Right lobe of liver (tissue), 6 donors: ENCODE measurements around the gene LRP11. TPM values are rescaled to one million over a fixed set of nuclear protein-coding genes. Genes with fewer than 3 reads are reported as not detected.
A peak's percentile ranks its signal among the peaks of the same experiment; 100 is the strongest.

ENCODE experiments used
- ATAC-seq, 4 donors: fragments of 200-7000 bp; cut with Tn5 transposase; one replicate each; pipeline ENCODE4 v1.9.1; 2020; ENCODE audit warnings: mild to moderate bottlenecking in 4 of 4, moderate library complexity in 4 of 4
- DNase-seq, 3 donors: peaks; one replicate each; pipeline ENCODE4 v3.0.0-alpha.2; 2020
- H3K27ac ChIP-seq, 3 donors: fragments of 200-600 bp; one replicate each; pipeline ENCODE4 v1.8.0; 2022
- H3K27me3 ChIP-seq, 2 donors: fragments of 200-600 bp; one replicate each; pipeline ENCODE4 v1.8.0; 2022
- H3K36me3 ChIP-seq, 4 donors: fragments of 200-600 bp; sonication (generic) in 1 of 4; one replicate each; pipeline versions ENCODE4 v1.5.1 to v1.8.0; 2017 to 2022; ENCODE audit warnings: control low read depth in 1 of 4
- H3K4me1 ChIP-seq, 4 donors: fragments of 200-600 bp; sonication (generic) in 1 of 4; one replicate each; pipeline versions ENCODE4 v1.5.1 to v1.8.0; 2017 to 2022; ENCODE audit warnings: control low read depth in 1 of 4
- H3K4me3 ChIP-seq, 3 donors: fragments of 200-600 bp; one replicate each; pipeline ENCODE4 v1.8.0; 2022
- H3K9me3 ChIP-seq, 4 donors: fragments of 200-600 bp; sonication (generic) in 1 of 4; one replicate each; pipeline versions ENCODE4 v1.5.1 to v1.8.0; 2017 to 2022; ENCODE audit warnings: control low read depth in 1 of 4
- POLR2A ChIP-seq: fragments of 450-650 bp; IDR thresholded peaks from one replicate; pipeline ENCODE4 v1.6.1; 2017; ENCODE audit warnings: antibody characterized with exemption, mild to moderate bottlenecking
- WGBS: methylation state at CpG from one replicate; pipeline ENCODE4 v1.1.6; 2018; ENCODE audit warnings: low coverage, low lambda C conversion rate; ENCODE audit not compliant: insufficient coverage; ENCODE audit errors: missing lambda C conversion rate; 5-methylcytosine and 5-hydroxymethylcytosine counted together
- intact Hi-C, 2 donors: fragments of 100-400 bp; cut with DNase I; formaldehyde crosslinking; loops; one replicate each; pipeline versions ENCODE4 v1.11.2 to v1.14.1; 2022
- total RNA-seq, 6 experiments: library from RNA; depleted of rRNA in 2 of 6; stranded (reverse); fragments of >200 nt in 2 of 6; fragmentation: NEBNext Ultra II Directional in 3 of 6; extraction: Animal tissue kit (Norgen Biotek cat#: 25700) in 3 of 6; gene quantifications; one replicate each; pipeline versions ENCODE4 v1.1.0 to v1.2.4, GENCODE V29; 2016 to 2023
- TF ChIP-seq, protein P1 (sequence below), 4 donors: fragments of 200-600 bp in 3 of 4; fragments of 450-650 bp in 1 of 4; IDR thresholded peaks; one replicate each; pipeline versions ENCODE4 v1.5.1 to v1.8.0; 2016 to 2022; ENCODE audit warnings: antibody characterized with exemption in 4 of 4, mild to moderate bottlenecking in 2 of 4
- donor health status: DM: no; HTN: yes; CAD: no.
- donor health status: DM: no; HTN: no; CAD: no.
- donor health status: DM: no; HTN: no; CAD: no.
- donor health status: DM: no; HTN: yes; CAD: no.
- donor health status: DM: no; HTN: yes; CAD: no.

Gene LRP11
- total RNA-seq, 6 experiments from 2014 or later: 6.8 to 11.1 (median 9.3) TPM

- no peaks in the 10 kb centered on the region for H3K27me3 ChIP-seq
- no peaks in the 10 kb centered on the region for H3K9me3 ChIP-seq
- intact Hi-C loops: loop anchor here in 1 of 2 donors (5.0 kb wide), 1 partner anchor 88 kb away; the partner anchor contains the start of gene RAET1G
- peak; percentile 74 to 88 (median 84) for ATAC-seq
- no peaks in the 10 kb centered on the region for H3K36me3 ChIP-seq
- DNase-seq: no peak
- TF ChIP-seq, protein P1, sequence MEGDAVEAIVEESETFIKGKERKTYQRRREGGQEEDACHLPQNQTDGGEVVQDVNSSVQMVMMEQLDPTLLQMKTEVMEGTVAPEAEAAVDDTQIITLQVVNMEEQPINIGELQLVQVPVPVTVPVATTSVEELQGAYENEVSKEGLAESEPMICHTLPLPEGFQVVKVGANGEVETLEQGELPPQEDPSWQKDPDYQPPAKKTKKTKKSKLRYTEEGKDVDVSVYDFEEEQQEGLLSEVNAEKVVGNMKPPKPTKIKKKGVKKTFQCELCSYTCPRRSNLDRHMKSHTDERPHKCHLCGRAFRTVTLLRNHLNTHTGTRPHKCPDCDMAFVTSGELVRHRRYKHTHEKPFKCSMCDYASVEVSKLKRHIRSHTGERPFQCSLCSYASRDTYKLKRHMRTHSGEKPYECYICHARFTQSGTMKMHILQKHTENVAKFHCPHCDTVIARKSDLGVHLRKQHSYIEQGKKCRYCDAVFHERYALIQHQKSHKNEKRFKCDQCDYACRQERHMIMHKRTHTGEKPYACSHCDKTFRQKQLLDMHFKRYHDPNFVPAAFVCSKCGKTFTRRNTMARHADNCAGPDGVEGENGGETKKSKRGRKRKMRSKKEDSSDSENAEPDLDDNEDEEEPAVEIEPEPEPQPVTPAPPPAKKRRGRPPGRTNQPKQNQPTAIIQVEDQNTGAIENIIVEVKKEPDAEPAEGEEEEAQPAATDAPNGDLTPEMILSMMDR (IDR thresholded peaks at IDR 0.05): peak; percentile 87 to 94 (median 92)
- no peak for TF ChIP-seq POLR2A
- no peak overlapping the region for H3K4me3 ChIP-seq
- 44% methylated on average over 5 of the region's 5 CpGs for WGBS
- no peak overlapping the region for H3K27ac ChIP-seq
- H3K4me1 ChIP-seq: no peaks in the 10 kb centered on the region
Observed at GRCh38 chr6:149834513-149835481, 29.4 kb downstream of the LRP11 start.

- no peak overlapping the region for H3K27ac ChIP-seq
- DNase-seq (no peak), ATAC-seq (no peak)
- H3K27me3 ChIP-seq: no peaks in the 10 kb centered on the region
- intact Hi-C loops: no loop called here
- no peak for TF ChIP-seq POLR2A
- TF ChIP-seq, protein P1 (IDR thresholded peaks at IDR 0.05): no peak
- H3K4me1 ChIP-seq: no peaks in the 10 kb centered on the region
- no peaks in the 10 kb centered on the region for H3K9me3 ChIP-seq
- WGBS: 80% methylated on average over 3 of the region's 3 CpGs
- no peaks in the 10 kb centered on the region for H3K36me3 ChIP-seq
- no peak overlapping the region for H3K4me3 ChIP-seq
Observed at GRCh38 chr6:149833651-149834050, 30.5 kb downstream of the LRP11 start.

DNA sequence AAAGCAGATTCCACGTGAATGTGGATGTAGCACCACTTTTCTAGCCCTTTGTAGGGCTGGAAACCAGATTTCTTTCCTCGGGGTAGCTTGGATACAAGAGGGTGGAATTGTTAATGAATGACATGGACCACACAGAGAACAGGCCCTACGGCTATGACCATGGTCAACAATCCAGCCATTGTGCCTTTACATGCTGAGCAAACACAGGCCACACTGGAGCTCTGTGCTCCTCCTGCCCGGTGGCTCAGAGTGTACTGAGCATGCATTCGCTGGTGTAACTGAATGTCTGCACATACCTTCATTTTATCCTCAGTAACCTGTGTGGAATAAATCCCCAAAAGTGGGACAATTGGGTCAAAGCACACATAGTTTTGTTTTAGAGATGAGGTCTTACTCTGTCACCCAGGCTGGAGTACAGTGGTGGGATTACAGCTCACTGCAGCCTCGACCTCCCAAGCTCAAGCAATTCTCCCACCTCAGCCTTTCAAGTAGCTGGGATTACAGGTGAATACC, 32.8 kb downstream of the LRP11 start:
- no peak overlapping the region for H3K4me3 ChIP-seq
- intact Hi-C loops: no loop called here
- H3K27ac ChIP-seq: no peak overlapping the region
- TF ChIP-seq POLR2A: no peak
- TF ChIP-seq, protein P1 (IDR thresholded peaks at IDR 0.05): no peak
- no peaks in the 10 kb centered on the region for H3K27me3 ChIP-seq
- no peaks in the 10 kb centered on the region for H3K36me3 ChIP-seq
- ATAC-seq (no peak), DNase-seq (no peak)
- no peaks in the 10 kb centered on the region for H3K9me3 ChIP-seq
- H3K4me1 ChIP-seq: no peaks in the 10 kb centered on the region
- WGBS: 77% methylated on average over 3 of the region's 6 CpGs

- Histone ChIP-seq H3K27me3 (no peaks in the 10 kb centered on the region), H3K36me3 (peaks cover 0 to 4% (median 0%) of the 10 kb centered on the region in 4 donors), H3K9me3 (no peaks in the 10 kb centered on the region), H3K4me1 (no peaks in the 10 kb centered on the region), H3K4me3 (no peak overlapping the region), H3K27ac (no peak overlapping the region)
- WGBS: 86% methylated on average over 7 of the region's 7 CpGs
- TF ChIP-seq, protein P1 (IDR thresholded peaks at IDR 0.05): no peak
- TF ChIP-seq POLR2A: no peak
- intact Hi-C loops: no loop called here
- ATAC-seq (no peak), DNase-seq (no peak)
Observed at GRCh38 chr6:149830731-149831307, 33.3 kb downstream of the LRP11 start.
